GM23248 (cell line): ENCODE results near the gene WASHC2A. TPM values are rescaled to one million over a fixed set of nuclear protein-coding genes. Genes with fewer than 3 reads are reported as not detected.
"Not testable (repeated sequence)": the region's sequence is repeated elsewhere in the genome, so short reads cannot be mapped to it uniquely, and the experiment has no call there.

ENCODE experiments used
- DNase-seq: peaks from one replicate; pipeline ENCODE4 v3.0.0-alpha.2; 2015
- H2AFZ ChIP-seq: fragments of 200-600 bp; sonication (generic); 2 replicates; pipeline ENCODE4 v1.6.1; 2016; ENCODE audit warnings: antibody characterized with exemption
- H3F3A ChIP-seq: fragments of 200-600 bp; sonication (generic); 2 replicates; pipeline ENCODE4 v1.6.1; 2016; ENCODE audit warnings: mild to moderate bottlenecking, antibody characterized with exemption, mixed run types; ENCODE audit not compliant: insufficient read depth
- H3K27ac ChIP-seq: fragments of 200-600 bp; sonication (generic); 2 replicates; pipeline ENCODE4 v1.5.1; 2016; ENCODE audit warnings: mild to moderate bottlenecking
- H3K27me3 ChIP-seq: fragments of 200-600 bp; sonication (generic); replicated peaks from 2 replicates; pipeline ENCODE4 v1.6.1; 2016; ENCODE audit warnings: mild to moderate bottlenecking; ENCODE audit not compliant: insufficient read depth
- H3K36me3 ChIP-seq: fragments of 200-600 bp; sonication (generic); 2 replicates; pipeline ENCODE4 v1.6.1; 2016; ENCODE audit warnings: low read depth, mild to moderate bottlenecking
- H3K4me1 ChIP-seq: fragments of 200-600 bp; sonication (generic); 2 replicates; pipeline ENCODE4 v1.6.1; 2016; ENCODE audit warnings: mild to moderate bottlenecking; ENCODE audit not compliant: insufficient read depth
- H3K4me2 ChIP-seq: fragments of 200-600 bp; sonication (generic); one replicate; pipeline ENCODE4 v1.6.1; 2016; ENCODE audit warnings: mild to moderate bottlenecking; ENCODE audit not compliant: unreplicated experiment
- H3K4me3 ChIP-seq: fragments of 200-600 bp; sonication (generic); 2 replicates; pipeline ENCODE4 v1.5.1; 2016; ENCODE audit warnings: mild to moderate bottlenecking
- H3K79me2 ChIP-seq: fragments of 200-600 bp; sonication (generic); 2 replicates; pipeline ENCODE4 v1.6.1; 2016; ENCODE audit warnings: mild to moderate bottlenecking; ENCODE audit not compliant: insufficient read depth
- H3K9ac ChIP-seq: fragments of 200-600 bp; sonication (generic); 2 replicates; pipeline ENCODE4 v1.6.1; 2016; ENCODE audit warnings: mild to moderate bottlenecking
- H3K9me2 ChIP-seq: fragments of 200-600 bp; sonication (generic); 2 replicates; pipeline ENCODE4 v1.6.1; 2016; ENCODE audit warnings: mixed run types, mild to moderate bottlenecking, moderate library complexity; ENCODE audit not compliant: insufficient read depth
- H3K9me3 ChIP-seq: fragments of 200-600 bp; sonication (generic); one replicate; pipeline ENCODE4 v1.6.1; 2017; ENCODE audit warnings: low read depth
- H4K20me1 ChIP-seq: fragments of 200-600 bp; sonication (generic); 2 replicates; pipeline ENCODE4 v1.6.0; 2016; ENCODE audit not compliant: insufficient read depth
- WGBS, 2 experiments: methylation state at CpG; one replicate each; pipeline ENCODE4 v1.1.6; 2015 to 2017; ENCODE audit warnings: low lambda C conversion rate in 2 of 2, low coverage in 1 of 2; ENCODE audit errors: missing lambda C conversion rate in 2 of 2; 5-methylcytosine and 5-hydroxymethylcytosine counted together
- in situ Hi-C: fragments of 300-500 bp; cut with MboI; formaldehyde crosslinking; loops from 2 replicates; pipeline ENCODE4 v1.15.0; 2020
- polyA plus RNA-seq: library from polyadenylated mRNA; unstranded; fragments of >200 nt; fragmentation: Nextera tagmentation; extraction: Ambion mirVana; gene quantifications from 2 replicates; pipeline ENCODE4 v1.2.1, GENCODE V29; 2016
- total RNA-seq: library from RNA; depleted of rRNA; stranded (reverse); fragments of >200 nt; shearing (Covaris generic); gene quantifications from 2 replicates; pipeline ENCODE4 v1.2.3, GENCODE V29; 2014

WASHC2A gene
- total and polyA plus RNA-seq, 2 experiments from 2014 or later: 23.9 to 26.8 TPM

DNA sequence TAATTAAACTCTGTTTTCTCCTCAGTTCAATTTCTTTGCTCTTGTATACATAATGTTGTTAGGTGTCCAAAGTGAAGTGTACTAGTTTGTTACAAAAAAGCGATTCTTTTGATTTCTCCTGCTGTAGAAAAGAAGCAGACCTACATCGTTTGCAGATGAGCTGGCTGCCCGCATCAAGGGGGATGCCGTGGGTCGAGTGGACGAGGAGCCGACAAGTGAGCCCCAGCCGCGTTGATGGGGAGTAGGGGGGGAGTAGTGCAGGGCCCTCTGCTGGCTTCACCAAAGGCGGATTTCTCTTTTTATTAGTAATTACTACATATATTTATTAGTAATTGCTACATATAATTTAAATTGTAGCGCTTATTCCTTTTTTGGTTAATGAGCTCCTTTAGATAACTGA lies 23.6 kb downstream of the WASHC2A start:
- H3K4me1 ChIP-seq, H3K36me3 ChIP-seq, H3K9ac ChIP-seq, H3K4me3 ChIP-seq, in situ Hi-C loops, H4K20me1 ChIP-seq, H3F3A ChIP-seq, H3K4me2 ChIP-seq, H3K9me2 ChIP-seq, H3K79me2 ChIP-seq, H3K27ac ChIP-seq, H3K27me3 ChIP-seq, H3K9me3 ChIP-seq, H2AFZ ChIP-seq, DNase-seq: not testable (repeated sequence)
- 97 to 100% methylated on average over 7 to 10 of the region's 11 CpGs for WGBS, 2 experiments

DNA sequence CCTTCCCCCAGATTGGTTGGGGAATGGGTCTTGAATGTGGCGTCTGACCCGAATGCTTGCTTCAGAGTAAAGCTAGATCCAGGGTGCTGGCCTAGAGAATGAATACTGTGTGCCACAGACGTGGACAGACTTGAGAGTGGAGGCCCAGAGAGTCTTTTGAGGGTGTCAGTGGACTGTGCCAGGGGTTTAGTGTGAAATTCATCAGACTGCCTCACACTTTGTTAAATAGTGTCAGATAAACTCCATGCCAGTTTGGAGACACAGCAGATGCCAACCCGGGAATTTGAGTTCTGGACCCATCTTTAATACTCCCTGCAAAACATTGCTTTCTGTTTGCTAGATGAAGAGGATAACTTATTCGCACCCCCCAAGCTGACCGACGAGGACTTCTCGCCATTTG lies 25.2 kb downstream of the WASHC2A start:
- H3K9me2 ChIP-seq, H3K36me3 ChIP-seq, H3K4me1 ChIP-seq, H3K9me3 ChIP-seq, DNase-seq, H2AFZ ChIP-seq, in situ Hi-C loops, H3K27me3 ChIP-seq, H3K27ac ChIP-seq, H3F3A ChIP-seq, H3K9ac ChIP-seq, H4K20me1 ChIP-seq, H3K4me2 ChIP-seq, H3K4me3 ChIP-seq, H3K79me2 ChIP-seq: not testable (repeated sequence)
- WGBS, 2 experiments: no CpG with 5 or more reads among the region's 8 CpGs

DNA sequence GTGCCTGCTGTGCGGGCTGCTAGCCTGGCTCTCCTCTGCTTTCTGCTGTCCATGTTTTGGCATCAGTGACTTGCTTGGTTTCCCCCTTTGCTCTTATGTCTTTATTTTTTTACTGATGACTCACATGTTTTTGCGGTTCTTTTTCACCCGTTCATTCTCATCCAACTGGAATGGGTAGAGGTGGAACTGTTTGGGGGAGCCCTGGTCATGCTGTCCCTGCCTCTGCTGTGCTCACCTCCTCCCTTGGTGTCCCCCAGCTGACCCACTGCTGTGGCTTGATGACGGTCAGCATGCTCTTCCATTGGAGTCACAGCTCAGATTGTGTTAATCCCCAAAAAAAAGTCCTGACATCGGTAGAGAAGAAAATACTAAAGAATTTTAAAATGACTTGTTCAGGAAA lies 26.9 kb downstream of the WASHC2A start:
- H3K9ac ChIP-seq, H3K9me3 ChIP-seq, H3K27me3 ChIP-seq, H3K4me3 ChIP-seq, H3K4me1 ChIP-seq, H3K36me3 ChIP-seq, H4K20me1 ChIP-seq, H3K9me2 ChIP-seq, H3K79me2 ChIP-seq, in situ Hi-C loops, H2AFZ ChIP-seq, H3F3A ChIP-seq, H3K27ac ChIP-seq, H3K4me2 ChIP-seq: not testable (repeated sequence)
- DNase-seq: peak; percentile 0
- 70 to 73% methylated on average over 2 to 3 of the region's 5 CpGs for WGBS, 2 experiments

DNA sequence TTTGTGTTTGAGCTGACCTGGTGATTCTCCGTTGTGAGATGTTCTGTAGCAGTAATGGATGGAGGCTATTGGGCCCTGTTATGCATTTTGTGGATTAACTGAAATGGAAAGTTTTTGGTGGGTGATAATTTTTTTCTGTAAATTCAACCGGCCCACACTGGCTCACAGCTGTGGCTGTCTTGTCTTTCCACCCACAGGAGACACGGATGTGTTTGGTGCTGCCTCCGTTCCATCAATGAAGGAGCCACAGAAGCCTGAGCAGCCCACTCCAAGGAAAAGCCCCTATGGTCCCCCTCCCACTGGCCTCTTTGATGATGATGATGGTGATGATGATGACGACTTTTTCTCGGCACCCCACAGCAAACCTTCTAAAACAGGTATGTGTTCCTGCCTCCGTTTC lies 27.6 kb downstream of the WASHC2A start:
- 98% methylated on average over 7 of the region's 7 CpGs for WGBS, 2 experiments
- H3K79me2 ChIP-seq, H3F3A ChIP-seq, H3K27ac ChIP-seq, H3K9ac ChIP-seq, H4K20me1 ChIP-seq, DNase-seq, H3K4me2 ChIP-seq, H3K9me2 ChIP-seq, H3K4me1 ChIP-seq, H3K4me3 ChIP-seq, H3K27me3 ChIP-seq, H3K36me3 ChIP-seq, H2AFZ ChIP-seq, H3K9me3 ChIP-seq, in situ Hi-C loops: not testable (repeated sequence)

DNA sequence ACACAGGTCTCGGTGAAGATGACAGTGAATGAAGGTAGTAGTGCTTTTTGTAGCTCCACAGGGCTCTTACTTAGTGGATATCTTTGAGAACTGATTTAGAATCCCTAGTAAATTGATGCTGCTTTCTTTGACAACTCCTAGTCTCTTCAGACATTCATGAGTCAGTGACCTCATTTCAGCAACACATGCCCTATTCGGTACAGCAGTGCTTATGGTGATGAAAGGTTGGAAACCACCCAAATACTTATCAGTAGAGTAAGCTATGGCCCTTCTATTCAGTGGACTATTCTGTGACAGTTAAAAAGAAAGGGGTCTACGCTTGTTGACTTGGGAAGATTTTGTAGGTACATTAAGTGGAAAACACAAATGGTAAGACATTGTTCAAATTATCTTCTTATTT lies 29.0 kb downstream of the WASHC2A start:
- H3K36me3 ChIP-seq, H3K9me3 ChIP-seq, H3K4me3 ChIP-seq, H3K4me1 ChIP-seq, H3F3A ChIP-seq, H3K9ac ChIP-seq, H2AFZ ChIP-seq, DNase-seq, H3K79me2 ChIP-seq, in situ Hi-C loops, H3K4me2 ChIP-seq, H4K20me1 ChIP-seq, H3K27ac ChIP-seq, H3K27me3 ChIP-seq, H3K9me2 ChIP-seq: not testable (repeated sequence)
- WGBS, 2 experiments: no CpG with 5 or more reads among the region's 3 CpGs

DNA sequence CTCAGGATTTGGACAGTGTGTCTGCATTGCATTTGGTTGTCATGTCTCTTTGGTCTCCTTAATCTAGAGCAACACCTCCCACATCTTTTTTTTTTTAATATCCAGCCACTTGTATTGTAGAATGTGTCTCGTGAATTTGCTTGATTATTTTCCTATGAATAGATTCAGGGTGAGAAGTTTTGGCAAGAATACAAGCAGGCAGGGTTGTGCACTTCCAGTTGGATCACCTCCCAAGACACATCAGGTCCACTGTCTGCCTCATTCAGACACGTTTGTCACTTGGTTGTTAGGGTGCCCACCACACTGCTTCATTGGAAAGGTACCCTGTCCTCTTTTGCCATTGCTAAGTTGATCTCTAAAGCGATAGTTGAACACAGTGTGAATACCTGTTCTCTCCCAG lies 30.9 kb downstream of the WASHC2A start:
- H3K4me2 ChIP-seq: not testable (repeated sequence)
- 73 to 87% methylated on average over 3 of the region's 3 CpGs for WGBS, 2 experiments

DNA sequence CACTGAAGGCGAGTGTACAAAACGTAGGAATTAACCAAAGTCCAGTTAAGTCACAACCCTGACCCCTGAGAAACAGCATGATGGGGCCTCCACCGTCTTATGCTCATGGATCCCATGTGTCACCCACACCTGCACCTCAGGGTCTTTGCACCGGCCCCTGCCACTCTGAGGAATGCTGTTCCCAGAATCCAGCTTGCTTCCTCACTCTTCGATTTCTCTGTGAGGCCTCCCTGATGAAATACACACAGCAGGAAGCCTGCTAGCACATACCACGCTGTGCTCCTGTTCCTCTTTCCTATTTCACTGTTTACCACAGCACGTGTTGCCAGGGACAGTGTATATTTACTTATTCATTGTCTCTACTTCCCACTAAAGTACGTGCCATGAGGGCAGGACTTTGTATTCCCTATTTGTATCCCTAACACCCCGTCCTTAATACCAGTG lies 33.4 kb downstream of the WASHC2A start:
- 89 to 92% methylated on average over 9 of the region's 9 CpGs for WGBS, 2 experiments
- H3K4me2 ChIP-seq, in situ Hi-C loops: not testable (repeated sequence)

More for the DNA sequence above, 30.9 kb downstream of the WASHC2A start:
- H3K9me3 ChIP-seq, DNase-seq, H3K9ac ChIP-seq, H4K20me1 ChIP-seq, H3K9me2 ChIP-seq, H3F3A ChIP-seq, H3K27ac ChIP-seq, H3K36me3 ChIP-seq, H3K4me3 ChIP-seq, in situ Hi-C loops, H2AFZ ChIP-seq, H3K27me3 ChIP-seq, H3K4me1 ChIP-seq, H3K79me2 ChIP-seq: not testable (repeated sequence)

DNA sequence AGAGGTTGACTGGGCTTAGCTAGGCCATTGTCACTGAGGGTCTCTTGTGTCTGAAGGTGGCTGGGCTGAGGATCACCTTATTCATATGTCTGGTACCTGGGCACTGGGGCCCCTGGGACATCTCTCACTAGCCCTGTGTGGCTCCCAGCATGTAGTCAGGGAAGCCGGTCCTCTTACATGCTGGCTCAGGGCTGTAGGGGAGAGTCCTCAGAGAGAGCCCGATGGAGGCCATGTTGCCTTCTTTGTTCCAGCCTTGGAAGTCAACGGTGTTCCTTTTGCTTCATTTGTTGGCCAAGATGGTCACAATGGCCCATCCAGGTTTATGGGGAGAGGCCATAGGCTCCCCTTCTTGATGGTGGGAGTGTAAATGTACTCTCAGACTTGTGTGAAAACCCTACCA lies 34.0 kb downstream of the WASHC2A start:
- H3K27ac ChIP-seq, H3K9ac ChIP-seq, DNase-seq, H4K20me1 ChIP-seq, H3K27me3 ChIP-seq, H3K9me2 ChIP-seq, H3K79me2 ChIP-seq, H3K9me3 ChIP-seq, H3K4me1 ChIP-seq, H3K4me2 ChIP-seq, H3K4me3 ChIP-seq, H3F3A ChIP-seq, in situ Hi-C loops, H3K36me3 ChIP-seq, H2AFZ ChIP-seq: not testable (repeated sequence)
- 96 to 97% methylated on average over 3 of the region's 3 CpGs for WGBS, 2 experiments

More for the DNA sequence above, 33.4 kb downstream of the WASHC2A start:
- not testable (repeated sequence) for H3K4me1 ChIP-seq, H3K79me2 ChIP-seq, H3F3A ChIP-seq, DNase-seq, H4K20me1 ChIP-seq, H3K27ac ChIP-seq, H3K36me3 ChIP-seq, H3K9me2 ChIP-seq, H3K4me3 ChIP-seq, H3K27me3 ChIP-seq, H2AFZ ChIP-seq, H3K9ac ChIP-seq, H3K9me3 ChIP-seq
